GM19238 (cell line): ENCODE data around the gene OR56B1.
A peak's percentile ranks its signal among the peaks of the same experiment; 100 is the strongest.
"Not testable (repeated sequence)": the region's sequence is repeated elsewhere in the genome, so short reads cannot be mapped to it uniquely, and the experiment has no call there.

Experiments
- DNase-seq: peaks from one replicate; pipeline ENCODE4 v3.0.0; 2011; ENCODE audit warnings: low spot score; ENCODE audit not compliant: insufficient read length

Gene OR56B1, protein sequence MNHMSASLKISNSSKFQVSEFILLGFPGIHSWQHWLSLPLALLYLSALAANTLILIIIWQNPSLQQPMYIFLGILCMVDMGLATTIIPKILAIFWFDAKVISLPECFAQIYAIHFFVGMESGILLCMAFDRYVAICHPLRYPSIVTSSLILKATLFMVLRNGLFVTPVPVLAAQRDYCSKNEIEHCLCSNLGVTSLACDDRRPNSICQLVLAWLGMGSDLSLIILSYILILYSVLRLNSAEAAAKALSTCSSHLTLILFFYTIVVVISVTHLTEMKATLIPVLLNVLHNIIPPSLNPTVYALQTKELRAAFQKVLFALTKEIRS

DNA sequence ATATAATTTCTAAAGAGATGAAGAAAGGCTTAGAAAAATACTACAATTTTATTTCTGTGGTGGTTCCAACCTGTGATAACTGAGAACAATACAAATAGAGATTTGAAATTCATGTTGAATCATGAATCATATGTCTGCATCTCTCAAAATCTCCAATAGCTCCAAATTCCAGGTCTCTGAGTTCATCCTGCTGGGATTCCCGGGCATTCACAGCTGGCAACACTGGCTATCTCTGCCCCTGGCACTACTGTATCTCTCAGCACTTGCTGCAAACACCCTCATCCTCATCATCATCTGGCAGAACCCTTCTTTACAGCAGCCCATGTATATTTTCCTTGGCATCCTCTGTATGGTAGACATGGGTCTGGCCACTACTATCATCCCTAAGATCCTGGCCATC is at the start of gene OR56B1:
Gene OR56B1, plus strand, starts transcription at position 53 of the 400 bp plus-strand sequence. Its CDS starts 69 bp downstream, at position 122.
- no peak for DNase-seq

GRCh38 chr11:5688482-5688881 is 47.8 kb upstream of the OR56B1 start:
- no peak for DNase-seq

GRCh38 chr11:5689551-5689983 is 46.7 kb upstream of the OR56B1 start, which contains the start of gene TRIM22:
TSS of gene TRIM22 (plus strand) at chr11:5689790. CDS start at chr11:5696233, 6,443 bp downstream.
- peak; percentile 44 for DNase-seq

- DNase-seq = no peak
These were observed 46.0 kb upstream of the OR56B1 start for GRCh38 chr11:5690216-5690615.

- no peak for DNase-seq
These were observed 45.5 kb upstream of the OR56B1 start for GRCh38 chr11:5690736-5691135.

- DNase-seq = not testable (repeated sequence)
These were observed 44.8 kb upstream of the OR56B1 start for GRCh38 chr11:5691238-5691963.

DNA sequence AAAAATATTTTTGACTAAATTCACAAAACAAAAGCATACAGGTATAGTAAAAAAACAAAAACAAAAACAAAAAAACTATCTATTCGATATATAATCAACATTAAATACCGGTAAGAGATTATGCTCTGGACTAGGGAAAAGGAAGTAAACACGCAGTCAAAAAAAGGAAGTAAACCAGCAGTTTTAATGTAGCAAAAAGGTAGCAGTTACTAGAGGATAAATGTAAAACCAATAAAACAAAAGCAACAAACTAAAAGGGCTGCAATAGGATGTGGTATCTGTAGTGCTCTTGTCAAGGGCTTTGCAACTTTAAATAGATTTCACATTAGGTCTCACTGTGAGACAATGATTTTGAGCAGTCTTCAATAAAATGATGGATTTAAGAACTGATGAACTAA is 44.3 kb upstream of the OR56B1 start:
- DNase-seq = no peak

- no peak for DNase-seq
These were observed 41.6 kb upstream of the OR56B1 start for GRCh38 chr11:5694642-5695041.

DNA sequence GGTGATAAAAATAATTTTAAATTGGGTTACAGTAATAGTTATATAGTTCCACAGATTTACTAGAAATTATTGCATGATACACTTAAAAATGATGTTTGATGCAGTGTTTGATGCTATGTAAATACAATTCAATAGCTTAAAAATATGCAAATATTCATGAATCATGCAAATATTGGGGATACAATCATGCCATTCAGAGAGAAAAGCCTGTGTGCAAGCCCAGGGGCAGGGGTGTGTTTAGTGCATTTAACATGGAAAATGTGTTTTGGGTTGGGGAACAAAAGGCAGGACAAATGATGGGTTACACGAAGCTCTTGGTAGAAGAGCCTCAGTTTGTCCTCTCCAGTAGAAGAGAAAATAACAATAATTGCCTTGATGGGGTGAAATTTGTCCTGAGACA is 40.7 kb upstream of the OR56B1 start:
- DNase-seq = no peak

- no peak for DNase-seq
These were observed 40.0 kb upstream of the OR56B1 start for GRCh38 chr11:5696210-5696609.

DNA sequence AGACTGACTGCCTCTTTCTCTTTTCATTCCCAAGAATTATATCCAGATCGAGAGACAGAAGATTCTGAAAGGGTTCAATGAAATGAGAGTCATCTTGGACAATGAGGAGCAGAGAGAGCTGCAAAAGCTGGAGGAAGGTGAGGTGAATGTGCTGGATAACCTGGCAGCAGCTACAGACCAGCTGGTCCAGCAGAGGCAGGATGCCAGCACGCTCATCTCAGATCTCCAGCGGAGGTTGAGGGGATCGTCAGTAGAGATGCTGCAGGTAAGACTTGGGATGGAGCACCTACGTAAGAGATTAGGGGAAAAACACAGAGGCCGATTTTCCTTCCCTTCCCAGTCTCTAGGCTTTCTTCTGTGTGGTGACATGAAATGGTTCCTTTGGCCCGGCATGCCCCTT is 38.0 kb upstream of the OR56B1 start:
- no peak for DNase-seq

DNA sequence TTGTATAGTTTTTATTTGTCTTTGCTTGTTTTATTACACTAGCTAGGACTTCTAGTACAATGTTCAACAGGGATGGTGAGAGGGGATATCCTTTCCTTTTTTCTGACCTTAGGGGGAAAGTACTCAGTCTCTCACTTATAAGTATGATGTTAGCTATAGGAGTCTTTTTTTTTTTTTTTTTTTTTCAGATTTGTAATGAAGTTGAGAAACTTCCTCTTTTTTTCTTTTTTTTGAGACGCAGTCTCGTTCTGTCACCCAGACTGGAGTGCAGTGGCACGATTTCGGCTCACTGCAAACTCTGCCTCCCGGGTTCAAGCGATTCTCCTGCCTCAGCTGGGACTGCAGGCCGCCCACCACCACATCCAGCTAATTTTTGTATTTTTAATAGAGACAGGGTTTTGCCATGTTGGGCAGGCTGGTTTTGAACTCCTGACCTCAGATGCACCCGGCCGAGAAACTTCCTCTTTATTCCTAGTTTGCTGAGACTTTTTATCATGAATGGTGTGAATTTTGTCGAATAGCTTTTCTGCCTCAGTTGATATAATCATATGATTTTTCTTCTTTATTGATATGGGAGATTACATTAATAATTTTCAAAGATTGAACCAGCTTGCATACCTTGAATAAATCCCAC is 35.7 kb upstream of the OR56B1 start:
- DNase-seq = no peak

GRCh38 chr11:5701055-5701577 is 35.1 kb upstream of the OR56B1 start:
- no peak for DNase-seq

DNA sequence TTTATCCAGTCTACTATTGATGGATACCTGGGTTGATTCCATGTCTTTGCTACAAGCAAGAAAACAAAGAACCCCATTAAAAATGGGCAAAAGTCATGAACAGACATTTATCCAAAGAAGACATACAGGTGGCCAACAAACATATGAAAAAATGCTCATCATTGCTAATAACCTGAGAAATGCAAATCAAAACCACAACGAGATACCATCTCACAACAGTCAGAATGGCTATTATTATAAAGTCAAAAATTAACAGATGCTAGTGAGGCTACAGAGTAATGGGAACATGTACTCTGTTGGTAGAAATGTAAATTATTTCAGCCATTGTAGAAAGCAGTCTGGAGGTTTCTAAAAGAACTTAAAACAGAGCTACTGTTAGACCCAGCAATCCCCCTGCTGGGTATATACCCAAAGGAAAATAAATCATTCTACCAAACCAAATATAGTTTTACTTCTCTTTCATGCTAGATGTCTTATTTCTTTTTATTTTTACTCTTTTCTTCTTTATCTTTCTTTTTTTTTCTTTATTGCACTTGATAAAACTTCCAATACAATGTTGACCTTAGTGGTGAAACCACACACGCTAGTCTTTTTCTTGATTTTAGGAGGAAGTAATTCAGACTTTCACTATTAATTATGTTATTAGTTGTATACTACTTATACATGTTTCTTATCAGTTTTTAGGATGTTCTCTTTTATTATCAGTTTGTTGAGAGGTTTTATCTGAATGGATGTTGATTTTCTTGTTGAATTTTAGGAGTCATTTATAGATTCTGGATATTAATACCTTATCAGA is 32.3 kb upstream of the OR56B1 start:
- DNase-seq = no peak

GRCh38 chr11:5705688-5706087 is 30.6 kb upstream of the OR56B1 start:
- no peak for DNase-seq

- no peak for DNase-seq
These were observed 23.7 kb upstream of the OR56B1 start for GRCh38 chr11:5712507-5712906.

DNA sequence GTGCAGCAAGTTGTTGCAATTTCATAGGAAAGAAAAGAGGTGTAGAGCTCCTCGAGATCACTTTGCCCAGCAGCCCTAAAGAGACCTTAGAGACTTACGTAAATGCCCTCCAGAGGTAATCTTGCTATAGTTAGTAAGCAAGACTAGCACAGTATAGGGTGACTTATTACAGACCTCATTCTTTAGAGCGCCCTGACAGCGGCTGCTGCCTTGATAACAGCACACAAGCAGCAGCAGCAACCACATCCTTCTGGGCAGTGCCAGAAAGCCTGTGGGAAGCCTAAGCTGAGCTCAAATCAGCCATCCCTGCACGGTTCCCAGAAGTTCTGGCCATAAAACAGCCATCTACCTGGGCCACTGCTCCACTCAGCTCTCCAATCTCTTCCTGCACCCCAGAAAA is 22.6 kb upstream of the OR56B1 start:
- no peak for DNase-seq

- DNase-seq = not testable (repeated sequence)
These were observed 19.7 kb upstream of the OR56B1 start for GRCh38 chr11:5716518-5716917.

GRCh38 chr11:5719703-5720495 is 16.3 kb upstream of the OR56B1 start:
- no peak for DNase-seq

DNA sequence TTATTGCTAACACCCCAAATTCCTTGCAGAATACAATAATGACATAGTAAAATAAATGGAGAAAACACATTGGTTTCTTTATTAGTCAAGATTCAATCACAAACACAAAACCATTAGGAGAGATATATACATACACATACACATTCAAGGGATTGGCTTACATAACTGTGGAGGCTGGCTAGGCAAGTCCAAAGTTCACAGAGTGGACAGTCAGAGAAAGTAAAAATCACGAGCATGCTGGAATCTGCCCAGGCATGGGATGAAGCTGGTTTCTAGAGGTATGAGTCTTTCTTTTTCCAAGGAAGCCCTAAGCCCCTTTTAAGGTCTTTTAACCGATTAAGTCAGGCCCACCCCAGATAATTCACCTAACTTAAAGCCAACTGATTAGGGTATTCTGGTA is 13.6 kb upstream of the OR56B1 start:
- DNase-seq = no peak
